RWPE2 (cell line): Measurements from ENCODE around the gene MAP2K7.

Experiments used
- ATAC-seq: fragments of 200-7000 bp; cut with Tn5 transposase; 3 replicates; pipeline ENCODE4 v1.9.1; 2021; ENCODE audit warnings: low read depth
- DNase-seq: peaks from one replicate; pipeline ENCODE4 v3.0.0-alpha.2; 2020; ENCODE audit warnings: low spot score
- H3K27ac ChIP-seq: fragments of 450-650 bp; 2 replicates; pipeline ENCODE4 v1.5.1; 2017; ENCODE audit warnings: mild to moderate bottlenecking; ENCODE audit not compliant: poor library complexity, severe bottlenecking
- H3K27me3 ChIP-seq: fragments of 250-450 bp; sonication (Bioruptor Pico); 2 replicates; pipeline ENCODE4 v1.5.1; 2021; ENCODE audit warnings: mild to moderate bottlenecking, moderate library complexity; ENCODE audit not compliant: insufficient read depth, poor library complexity, severe bottlenecking
- H3K36me3 ChIP-seq: fragments of 250-450 bp; sonication (Bioruptor Pico); 2 replicates; pipeline ENCODE4 v1.5.1; 2020; ENCODE audit warnings: low read depth, mild to moderate bottlenecking, moderate library complexity
- H3K4me1 ChIP-seq: fragments of 250-450 bp; sonication (Bioruptor Pico); 2 replicates; pipeline ENCODE4 v1.5.1; 2021; ENCODE audit warnings: mild to moderate bottlenecking, moderate library complexity; ENCODE audit not compliant: insufficient read depth, poor library complexity, severe bottlenecking
- H3K4me3 ChIP-seq: fragments of 250-450 bp; sonication (Bioruptor Pico); 2 replicates; pipeline ENCODE4 v1.5.1; 2021; ENCODE audit warnings: mild to moderate bottlenecking, moderate library complexity; ENCODE audit not compliant: severe bottlenecking
- H3K9me3 ChIP-seq: fragments of 250-450 bp; sonication (Bioruptor Pico); 2 replicates; pipeline ENCODE4 v1.5.1; 2021; ENCODE audit warnings: mild to moderate bottlenecking, moderate library complexity; ENCODE audit not compliant: severe bottlenecking
- CTCF ChIP-seq: fragments of 450-650 bp; IDR thresholded peaks from one replicate; pipeline ENCODE4 v1.5.1; 2017; ENCODE audit warnings: mild to moderate bottlenecking, moderate library complexity; ENCODE audit not compliant: poor library complexity, severe bottlenecking

MAP2K7 gene

GRCh38 chr19:7921302-7921966 lies 17.8 kb downstream of the MAP2K7 start:
- no peaks in the 10 kb centered on the region for H3K4me1 ChIP-seq
- H3K9me3 ChIP-seq, result no peaks in the 10 kb centered on the region
- H3K27me3 ChIP-seq, result no peaks in the 10 kb centered on the region
- TF ChIP-seq CTCF, result no peak
- peak overlapping the region; percentile 20 for H3K4me3 ChIP-seq
- H3K27ac ChIP-seq, result peak overlapping the region; percentile 57
- ATAC-seq, result no peak
- DNase-seq, result no peak
- H3K36me3 ChIP-seq, result no peaks in the 10 kb centered on the region

- ATAC-seq (no peak), DNase-seq (no peak)
- Histone ChIP-seq H3K27me3 (no peaks in the 10 kb centered on the region), H3K9me3 (no peaks in the 10 kb centered on the region), H3K36me3 (no peaks in the 10 kb centered on the region; the same call in 1 of the 2 replicates), H3K4me3 (no peak overlapping the region), H3K27ac (no peak overlapping the region), H3K4me1 (no peaks in the 10 kb centered on the region)
- TF ChIP-seq CTCF, result no peak
Measured at GRCh38 chr19:7921967-7922835, 18.5 kb downstream of the MAP2K7 start.

GRCh38 chr19:7922836-7923195 lies 19.1 kb downstream of the MAP2K7 start:
- H3K4me1 ChIP-seq, result no peaks in the 10 kb centered on the region
- DNase-seq, result no peak
- H3K27me3 ChIP-seq, result no peaks in the 10 kb centered on the region
- no peak overlapping the region for H3K4me3 ChIP-seq
- H3K27ac ChIP-seq, result no peak overlapping the region
- no peaks in the 10 kb centered on the region for H3K9me3 ChIP-seq
- no peak for TF ChIP-seq CTCF
- H3K36me3 ChIP-seq, result no peaks in the 10 kb centered on the region; the same call in 1 of the 2 replicates
- ATAC-seq, result no peak

GRCh38 chr19:7923295-7924191 lies 19.9 kb downstream of the MAP2K7 start:
- TF ChIP-seq CTCF, result no peak
- H3K4me1 ChIP-seq, result peaks cover 3% of the 10 kb centered on the region

More at GRCh38 chr19:7923295-7924191, 19.9 kb downstream of the MAP2K7 start:
- DNase-seq, result no peak
- Histone ChIP-seq H3K27ac (no peak overlapping the region), H3K9me3 (no peaks in the 10 kb centered on the region), H3K36me3 (no peaks in the 10 kb centered on the region; the same call in 1 of the 2 replicates), H3K27me3 (no peaks in the 10 kb centered on the region), H3K4me3 (no peak overlapping the region)
- no peak for ATAC-seq
